SIG-M5 (cell line): ENCODE results near the gene BLM.

Experiments used
- DNase-seq: peaks from one replicate; lab custom pipeline; 2025; lab: John Stamatoyannopoulos, UW

The BLM gene

GRCh38 chr15:90790561-90790960 lies 73.4 kb downstream of the BLM start:
- DNase-seq = no peak

DNA sequence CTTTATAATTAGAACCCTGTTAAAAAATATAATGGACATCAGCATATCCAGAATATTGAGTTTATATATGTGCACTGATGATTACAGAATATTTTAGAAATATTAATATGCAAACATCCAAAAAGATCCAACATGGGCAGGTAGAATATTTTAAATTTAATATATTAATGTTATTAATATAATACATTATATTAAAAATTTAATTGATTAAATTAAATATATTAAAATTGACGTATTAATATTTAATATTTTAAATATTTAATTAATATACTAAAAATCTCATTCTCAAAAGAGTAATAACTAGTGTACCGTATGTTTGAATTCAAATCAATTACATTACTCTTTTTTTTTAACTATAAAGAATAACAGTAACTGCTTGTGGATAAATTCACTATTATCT lies 77.4 kb downstream of the BLM start:
- no peak for DNase-seq

DNA sequence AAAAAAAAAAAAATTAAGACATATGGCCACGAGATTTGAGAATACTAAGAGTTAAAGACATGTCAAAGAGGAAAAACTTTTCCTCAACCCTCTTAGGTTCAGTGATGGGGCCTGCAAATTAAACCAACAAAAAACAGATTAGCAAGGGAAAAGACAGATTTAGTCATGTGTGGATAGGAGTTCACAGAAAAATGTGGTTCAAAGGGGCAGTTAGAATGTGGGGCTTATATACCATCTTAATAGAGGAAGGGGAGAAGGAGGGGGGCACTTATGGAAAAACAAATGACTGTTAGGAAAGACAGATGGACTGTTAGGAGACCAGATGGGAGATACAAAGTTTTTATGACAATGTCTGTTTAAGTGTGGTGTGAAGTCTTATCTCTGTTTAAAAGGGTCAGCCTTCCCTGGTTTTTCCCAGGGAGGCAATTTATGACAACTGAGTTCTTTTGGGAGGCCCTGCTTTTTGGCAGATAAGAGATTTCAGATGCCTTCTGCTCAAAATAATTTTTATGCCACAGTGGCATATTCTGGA lies 82.6 kb downstream of the BLM start:
- no peak for DNase-seq

DNA sequence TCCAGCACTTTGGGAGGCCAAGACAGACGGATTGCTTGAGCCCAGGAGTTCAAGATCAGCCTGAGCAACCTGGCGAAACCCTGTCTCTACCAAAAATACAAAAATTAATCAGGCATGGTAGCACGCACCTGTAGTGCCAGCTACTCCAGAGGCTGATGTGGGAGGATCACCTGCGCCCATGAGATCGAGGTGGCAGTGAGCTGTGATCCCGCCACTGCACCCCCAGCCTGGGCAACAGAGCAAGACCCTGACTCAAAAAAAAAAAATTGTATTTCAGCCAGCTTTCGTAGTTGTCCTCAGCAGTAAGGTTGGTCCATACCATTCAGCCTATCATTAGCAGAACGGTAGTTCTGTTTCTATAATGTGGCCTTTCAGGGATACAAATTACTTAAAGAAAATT lies 84.7 kb downstream of the BLM start:
- no peak for DNase-seq

- DNase-seq = no peak
Measured at GRCh38 chr15:90807074-90807785, 90.1 kb downstream of the BLM start.

GRCh38 chr15:90807786-90808086 lies 90.6 kb downstream of the BLM start:
- no peak for DNase-seq

DNA sequence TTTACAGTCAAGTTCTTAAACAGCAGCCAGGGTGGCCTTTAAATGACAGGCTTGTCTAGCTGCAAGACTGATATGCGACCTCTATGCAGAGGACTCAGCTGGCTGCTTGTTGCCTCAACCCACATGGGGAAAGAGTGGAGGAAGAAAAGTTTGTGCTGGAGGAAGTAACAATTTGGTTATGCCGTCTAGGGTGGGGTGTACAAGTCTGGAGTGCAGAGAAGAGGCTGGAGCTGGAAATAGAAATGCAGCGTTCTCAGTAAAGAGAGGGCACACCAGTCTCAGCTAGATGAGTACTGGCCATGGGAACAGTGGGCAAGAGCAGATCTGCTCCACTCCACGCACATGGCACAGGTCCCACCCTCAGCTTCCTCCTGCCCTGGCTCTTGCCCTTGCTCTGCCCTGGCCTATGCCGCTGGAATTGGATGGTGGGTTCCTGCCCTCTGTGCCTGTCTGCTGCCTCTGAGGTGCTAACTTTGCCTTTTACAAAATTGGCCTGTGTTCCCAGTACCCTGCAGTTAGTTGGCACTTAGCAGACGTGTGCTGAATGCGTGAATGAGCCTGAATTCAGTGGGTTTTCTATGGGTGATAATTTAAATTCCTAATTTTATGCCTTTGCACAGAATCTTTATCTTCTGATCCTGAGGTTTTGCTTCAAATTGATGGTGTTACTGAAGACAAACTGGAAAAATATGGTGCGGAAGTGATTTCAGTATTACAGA lies 91.5 kb downstream of the BLM start:
- no peak for DNase-seq

GRCh38 chr15:90809536-90809935 lies 92.4 kb downstream of the BLM start:
- no peak for DNase-seq

- DNase-seq = no peak
Measured at GRCh38 chr15:90810354-90810753, 93.2 kb downstream of the BLM start.

GRCh38 chr15:90812171-90812957 lies 95.2 kb downstream of the BLM start:
- no peak for DNase-seq

DNA sequence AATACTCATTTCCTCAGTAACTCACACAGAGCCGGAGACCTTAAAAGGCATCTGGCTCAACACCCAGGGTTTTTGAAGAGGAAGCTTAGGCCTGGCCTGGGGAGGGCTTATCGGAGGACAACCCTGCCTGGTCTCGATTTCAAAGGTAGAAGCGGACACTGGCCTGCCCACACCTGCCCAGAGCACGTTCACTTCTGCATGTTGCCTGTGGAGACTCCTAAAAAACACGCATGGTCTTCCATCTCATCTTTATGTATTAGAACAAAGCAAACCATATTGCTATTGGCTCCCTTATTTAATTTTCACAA lies 95.8 kb downstream of the BLM start:
- DNase-seq = no peak

GRCh38 chr15:90813796-90814190 lies 96.6 kb downstream of the BLM start:
- no peak for DNase-seq

- no peak for DNase-seq
Measured at GRCh38 chr15:90814191-90814821, 97.2 kb downstream of the BLM start.

DNA sequence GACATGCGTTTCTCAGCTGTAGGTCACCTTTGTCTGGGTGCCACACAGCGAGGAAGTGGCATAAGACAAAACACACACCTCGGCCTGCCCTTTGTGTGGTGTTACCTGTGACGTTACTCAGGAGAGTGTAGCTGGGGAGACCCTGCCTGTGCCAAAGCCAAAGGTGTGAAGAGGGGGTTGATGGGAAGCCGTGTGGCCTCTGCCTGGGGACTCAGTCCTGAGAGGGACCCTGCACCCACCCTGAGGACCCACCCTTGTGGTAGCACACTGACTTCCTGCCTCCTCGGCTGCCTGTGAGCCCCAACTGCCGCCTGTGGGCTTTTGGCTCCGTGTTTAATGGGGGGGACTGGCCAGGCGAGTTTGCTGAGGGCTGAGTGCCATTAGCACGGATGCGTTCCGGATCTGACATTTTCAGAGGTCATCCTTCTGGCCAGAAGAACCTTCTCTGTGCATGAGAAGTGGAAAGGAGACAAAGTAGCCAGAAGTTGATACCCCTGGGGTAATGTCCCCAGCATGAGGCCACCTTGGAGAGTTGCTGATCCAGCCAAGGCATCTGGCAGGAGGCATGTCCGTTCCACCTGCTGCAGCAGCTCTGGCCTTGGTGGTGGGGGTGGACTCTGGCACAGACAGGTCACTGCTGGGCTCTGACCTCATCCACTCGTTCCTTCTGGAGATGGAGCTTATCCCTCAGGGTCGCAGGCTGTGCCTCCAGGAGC lies 99.4 kb downstream of the BLM start:
- DNase-seq = no peak

GRCh38 chr15:90817117-90818057 lies 100.2 kb downstream of the BLM start:
- no peak for DNase-seq

- DNase-seq = no peak
Measured at GRCh38 chr15:90818251-90819210, 101.4 kb downstream of the BLM start.

GRCh38 chr15:90819390-90819789 lies 102.2 kb downstream of the BLM start:
- no peak for DNase-seq

GRCh38 chr15:90819850-90820249 lies 102.7 kb downstream of the BLM start:
- DNase-seq = no peak

GRCh38 chr15:90820481-90820880 lies 103.3 kb downstream of the BLM start:
- no peak for DNase-seq
